Cardiac muscle cell (in vitro differentiated cells and primary cell): Measurements from ENCODE around the gene PPIP5K1. TPM values are rescaled to one million over a fixed set of nuclear protein-coding genes. Genes with fewer than 3 reads are reported as not detected.
A peak's percentile ranks its signal among the peaks of the same experiment; 100 is the strongest.

Source experiments
- DNase-seq, 2 donors: peaks; one replicate each; pipeline versions ENCODE4 v3.0.0 to v3.0.0-alpha.2; 2010 to 2017; ENCODE audit warnings: low read depth in 1 of 2, low spot score in 1 of 2
- H3K27ac ChIP-seq: fragments of 200-600 bp; sonication (generic); 2 replicates; pipeline ENCODE4 v1.5.1; 2016
- H3K27me3 ChIP-seq: fragments of 200-600 bp; sonication (generic); 2 replicates; pipeline ENCODE4 v1.6.0; 2016; ENCODE audit warnings: control low read depth
- H3K36me3 ChIP-seq: fragments of 200-600 bp; sonication (generic); 2 replicates; pipeline ENCODE4 v1.5.1; 2016; ENCODE audit warnings: control low read depth
- H3K4me1 ChIP-seq: fragments of 200-600 bp; sonication (generic); 2 replicates; pipeline ENCODE4 v1.8.1; 2017; ENCODE audit warnings: low read depth, mild to moderate bottlenecking, mixed run types
- H3K4me3 ChIP-seq: fragments of 200-600 bp; sonication (generic); 2 replicates; pipeline ENCODE4 v1.5.1; 2016; ENCODE audit warnings: mild to moderate bottlenecking
- H3K9me3 ChIP-seq: fragments of 200-600 bp; sonication (generic); 2 replicates; pipeline ENCODE4 v1.5.1; 2017; ENCODE audit warnings: low read depth, mild to moderate bottlenecking, control low read depth
- CTCF ChIP-seq: IDR thresholded peaks from 2 replicates; pipeline ENCODE4 v1.5.1; 2012; ENCODE audit warnings: low read depth, mild to moderate bottlenecking, low read length
- polyA plus RNA-seq: library from polyadenylated mRNA; unstranded; fragments of >200 nt; fragmentation: Nextera tagmentation; extraction: Ambion mirVana; gene quantifications from 2 replicates; pipeline ENCODE4 v1.2.1, GENCODE V29; 2016
- total RNA-seq: library from RNA; depleted of rRNA; stranded (reverse); fragments of >200 nt; gene quantifications from 2 replicates; pipeline ENCODE4 v1.2.3, GENCODE V29; 2016

The PPIP5K1 gene
- total and polyA plus RNA-seq, 2 experiments from 2014 or later: 17.6 to 20.0 TPM

GRCh38 chr15:43531018-43531670 lies 58.9 kb downstream of the PPIP5K1 start:
- no peak overlapping the region for H3K4me3 ChIP-seq
- H3K9me3 ChIP-seq: no peaks in the 10 kb centered on the region
- no peaks in the 10 kb centered on the region for H3K36me3 ChIP-seq
- no peaks in the 10 kb centered on the region for H3K4me1 ChIP-seq
- no peaks in the 10 kb centered on the region for H3K27me3 ChIP-seq
- peak in 1 of 2 donors; percentile 29 for DNase-seq
- H3K27ac ChIP-seq: peak overlapping the region; percentile 45
- TF ChIP-seq CTCF: no peak

GRCh38 chr15:43529587-43530345 lies 60.2 kb downstream of the PPIP5K1 start:
- TF ChIP-seq CTCF: no peak

GRCh38 chr15:43529141-43529540 lies 60.9 kb downstream of the PPIP5K1 start:
- DNase-seq: no peak

More at GRCh38 chr15:43529587-43530345, 60.2 kb downstream of the PPIP5K1 start:
- H3K4me3 ChIP-seq: no peak overlapping the region
- no peaks in the 10 kb centered on the region for H3K27me3 ChIP-seq
- H3K9me3 ChIP-seq: no peaks in the 10 kb centered on the region
- no peaks in the 10 kb centered on the region for H3K36me3 ChIP-seq
- no peaks in the 10 kb centered on the region for H3K4me1 ChIP-seq
- no peak overlapping the region for H3K27ac ChIP-seq
- no peak for DNase-seq

GRCh38 chr15:43528542-43529007 lies 61.4 kb downstream of the PPIP5K1 start:
- no peak for DNase-seq
- Histone ChIP-seq H3K27ac (no peak overlapping the region), H3K4me1 (no peaks in the 10 kb centered on the region), H3K9me3 (no peaks in the 10 kb centered on the region), H3K4me3 (no peak overlapping the region), H3K36me3 (no peaks in the 10 kb centered on the region), H3K27me3 (no peaks in the 10 kb centered on the region)
- TF ChIP-seq CTCF: no peak

More at GRCh38 chr15:43529141-43529540, 60.9 kb downstream of the PPIP5K1 start:
- Histone ChIP-seq H3K27me3 (no peaks in the 10 kb centered on the region), H3K4me3 (no peak overlapping the region), H3K4me1 (no peaks in the 10 kb centered on the region), H3K27ac (no peak overlapping the region), H3K9me3 (no peaks in the 10 kb centered on the region), H3K36me3 (no peaks in the 10 kb centered on the region)
- no peak for TF ChIP-seq CTCF

- no peak for DNase-seq
- H3K36me3 ChIP-seq: peaks cover under 1% of the 10 kb centered on the region
- no peak for TF ChIP-seq CTCF
- H3K4me3 ChIP-seq: no peak overlapping the region
- no peaks in the 10 kb centered on the region for H3K4me1 ChIP-seq
- H3K9me3 ChIP-seq: no peaks in the 10 kb centered on the region
- no peak overlapping the region for H3K27ac ChIP-seq
- no peaks in the 10 kb centered on the region for H3K27me3 ChIP-seq
Observed at GRCh38 chr15:43527802-43528541, 62.0 kb downstream of the PPIP5K1 start.
